ENCODE measurements around the gene GJC2.

GRCh38 chr1:228155596-228156514 is 6.1 kb downstream of the GJC2 start:
- TF ChIP-seq CTCF (IDR thresholded peaks at IDR 0.05; ENCODE audit: low read length) (no peak), EZH2 (optimal IDR thresholded peaks at IDR 0.05; ENCODE audit: low read depth, low read length) (no peak)
